Loucy (cell line): ENCODE results near the gene PRSS50.

Source experiments
- H2AFZ ChIP-seq: fragments of 200-600 bp; sonication (generic); 2 replicates; pipeline ENCODE4 v1.6.0; 2016; ENCODE audit warnings: antibody characterized with exemption, mild to moderate bottlenecking, low read length, moderate library complexity
- H3F3A ChIP-seq: fragments of 200-600 bp; 2 replicates; pipeline ENCODE4 v1.6.0; 2016; ENCODE audit warnings: antibody characterized with exemption, low read depth, mild to moderate bottlenecking
- H3K27me3 ChIP-seq: fragments of 200-600 bp; sonication (generic); 2 replicates; pipeline ENCODE4 v1.6.1; 2014; ENCODE audit warnings: low read length, mild to moderate bottlenecking; ENCODE audit not compliant: insufficient read depth, poor library complexity, severe bottlenecking
- H3K36me3 ChIP-seq: fragments of 200-600 bp; sonication (generic); 2 replicates; pipeline ENCODE4 v1.6.1; 2016; ENCODE audit warnings: low read length; ENCODE audit not compliant: insufficient read depth
- H3K4me1 ChIP-seq: fragments of 200-600 bp; sonication (generic); 2 replicates; pipeline ENCODE4 v1.5.1; 2014; ENCODE audit warnings: low read length, mild to moderate bottlenecking; ENCODE audit not compliant: insufficient read depth, poor library complexity, severe bottlenecking
- H3K4me2 ChIP-seq: fragments of 200-600 bp; sonication (generic); 2 replicates; pipeline ENCODE4 v1.6.0; 2014; ENCODE audit warnings: antibody characterized with exemption, low read length, low read depth, mild to moderate bottlenecking; ENCODE audit not compliant: poor library complexity, severe bottlenecking
- H3K4me3 ChIP-seq: fragments of 200-600 bp; sonication (generic); 2 replicates; pipeline ENCODE4 v1.5.1; 2014; ENCODE audit warnings: low read length, mild to moderate bottlenecking, mixed read lengths; ENCODE audit not compliant: poor library complexity, severe bottlenecking
- H3K79me2 ChIP-seq: fragments of 200-600 bp; sonication (generic); 2 replicates; pipeline ENCODE4 v1.6.1; 2014; ENCODE audit warnings: low read length; ENCODE audit not compliant: insufficient read depth
- H3K9ac ChIP-seq: fragments of 200-600 bp; sonication (generic); 2 replicates; pipeline ENCODE4 v1.6.0; 2014; ENCODE audit warnings: mild to moderate bottlenecking, low read depth, low read length, moderate library complexity; ENCODE audit not compliant: poor library complexity, severe bottlenecking
- H3K9me2 ChIP-seq: fragments of 200-600 bp; sonication (generic); replicated peaks from 2 replicates; pipeline ENCODE4 v1.6.1; 2016; ENCODE audit warnings: low read depth, low read length, mixed read lengths
- H3K9me3 ChIP-seq: fragments of 200-600 bp; sonication (generic); 2 replicates; pipeline ENCODE4 v1.6.1; 2014; ENCODE audit warnings: mild to moderate bottlenecking, antibody characterized with exemption, low read length, low read depth; ENCODE audit not compliant: insufficient read depth
- H4K20me1 ChIP-seq: fragments of 200-600 bp; sonication (generic); 2 replicates; pipeline ENCODE4 v1.6.0; 2014; ENCODE audit warnings: antibody characterized with exemption, low read length, mild to moderate bottlenecking; ENCODE audit not compliant: insufficient read depth, poor library complexity, severe bottlenecking
- EZH2phosphoT487 ChIP-seq: fragments of 200-600 bp; IDR thresholded peaks from 2 replicates; pipeline ENCODE4 v1.6.1; 2018; ENCODE audit warnings: antibody characterized with exemption, mild to moderate bottlenecking, moderate library complexity, borderline replicate concordance
- TF ChIP-seq, protein P1 (sequence below): fragments of 200-600 bp; sonication (generic); conservative IDR thresholded peaks from 2 replicates; pipeline ENCODE4 v1.5.1; 2014; ENCODE audit warnings: mild to moderate bottlenecking, antibody characterized with exemption, low read length

PRSS50 gene

DNA sequence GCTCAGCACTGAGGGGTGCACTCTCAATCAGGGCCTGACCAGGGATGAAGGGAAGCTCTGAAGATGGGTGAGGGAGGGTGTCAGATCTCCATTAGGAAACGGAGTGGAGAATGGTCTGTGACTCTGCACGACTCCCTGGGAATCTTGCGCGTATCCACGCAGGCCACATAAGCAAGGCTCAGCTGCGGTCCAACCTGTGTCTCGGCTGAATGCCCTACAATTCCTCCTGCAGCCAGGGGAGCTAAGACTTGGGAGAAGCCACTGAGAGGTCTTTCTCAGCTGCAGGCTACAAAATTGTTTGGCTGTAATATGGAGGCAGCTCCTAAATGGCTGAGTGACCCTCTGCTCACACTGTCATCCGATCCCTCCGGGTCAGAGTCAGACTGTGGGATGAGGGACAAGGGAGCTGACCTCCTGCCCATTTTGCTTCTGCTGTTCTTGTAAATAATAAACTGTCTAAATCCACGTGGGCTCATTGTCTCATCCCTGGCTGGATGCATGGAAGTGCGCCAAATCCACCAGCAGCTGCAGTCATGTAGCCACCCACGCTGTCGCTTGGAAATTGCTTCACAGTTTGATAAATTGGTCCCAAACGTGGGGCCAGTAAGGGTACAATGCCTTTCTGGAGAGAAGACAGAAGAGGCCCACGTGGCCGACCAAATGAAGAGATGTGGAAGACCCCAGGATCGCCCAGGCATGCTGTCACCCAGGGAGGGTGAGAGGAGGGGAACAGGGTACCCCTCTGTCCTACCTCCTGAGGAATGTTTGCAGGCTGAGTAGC is 54.7 kb downstream of the PRSS50 start:
- no peaks in the 10 kb centered on the region for H4K20me1 ChIP-seq
- no peaks in the 10 kb centered on the region for H3F3A ChIP-seq
- no peaks in the 10 kb centered on the region for H3K36me3 ChIP-seq
- no peaks in the 10 kb centered on the region for H3K79me2 ChIP-seq
- no peak overlapping the region for H3K4me2 ChIP-seq
- H3K9me3 ChIP-seq, result no peaks in the 10 kb centered on the region
- TF ChIP-seq, protein P1, sequence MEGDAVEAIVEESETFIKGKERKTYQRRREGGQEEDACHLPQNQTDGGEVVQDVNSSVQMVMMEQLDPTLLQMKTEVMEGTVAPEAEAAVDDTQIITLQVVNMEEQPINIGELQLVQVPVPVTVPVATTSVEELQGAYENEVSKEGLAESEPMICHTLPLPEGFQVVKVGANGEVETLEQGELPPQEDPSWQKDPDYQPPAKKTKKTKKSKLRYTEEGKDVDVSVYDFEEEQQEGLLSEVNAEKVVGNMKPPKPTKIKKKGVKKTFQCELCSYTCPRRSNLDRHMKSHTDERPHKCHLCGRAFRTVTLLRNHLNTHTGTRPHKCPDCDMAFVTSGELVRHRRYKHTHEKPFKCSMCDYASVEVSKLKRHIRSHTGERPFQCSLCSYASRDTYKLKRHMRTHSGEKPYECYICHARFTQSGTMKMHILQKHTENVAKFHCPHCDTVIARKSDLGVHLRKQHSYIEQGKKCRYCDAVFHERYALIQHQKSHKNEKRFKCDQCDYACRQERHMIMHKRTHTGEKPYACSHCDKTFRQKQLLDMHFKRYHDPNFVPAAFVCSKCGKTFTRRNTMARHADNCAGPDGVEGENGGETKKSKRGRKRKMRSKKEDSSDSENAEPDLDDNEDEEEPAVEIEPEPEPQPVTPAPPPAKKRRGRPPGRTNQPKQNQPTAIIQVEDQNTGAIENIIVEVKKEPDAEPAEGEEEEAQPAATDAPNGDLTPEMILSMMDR, result no peak
- TF ChIP-seq EZH2phosphoT487, result no peak
- H3K9ac ChIP-seq, result no peak overlapping the region
- H2AFZ ChIP-seq, result no peak overlapping the region
- no peaks in the 10 kb centered on the region for H3K4me1 ChIP-seq
- no peaks in the 10 kb centered on the region for H3K27me3 ChIP-seq
- H3K9me2 ChIP-seq, result no peaks in the 10 kb centered on the region
- H3K4me3 ChIP-seq, result no peak overlapping the region
